SK-N-MC (cell line): ENCODE data around the gene ADORA3.

Source experiments
- EZH2 ChIP-seq: fragments of 200-600 bp; sonication (generic); IDR thresholded peaks from one replicate; pipeline ENCODE4 v1.6.1; 2017; ENCODE audit warnings: antibody characterized with exemption
- POLR2AphosphoS5 ChIP-seq: IDR thresholded peaks from 2 replicates; pipeline ENCODE4 v1.6.1; 2012; ENCODE audit warnings: mild to moderate bottlenecking, low read depth, low read length, borderline replicate concordance

DNA sequence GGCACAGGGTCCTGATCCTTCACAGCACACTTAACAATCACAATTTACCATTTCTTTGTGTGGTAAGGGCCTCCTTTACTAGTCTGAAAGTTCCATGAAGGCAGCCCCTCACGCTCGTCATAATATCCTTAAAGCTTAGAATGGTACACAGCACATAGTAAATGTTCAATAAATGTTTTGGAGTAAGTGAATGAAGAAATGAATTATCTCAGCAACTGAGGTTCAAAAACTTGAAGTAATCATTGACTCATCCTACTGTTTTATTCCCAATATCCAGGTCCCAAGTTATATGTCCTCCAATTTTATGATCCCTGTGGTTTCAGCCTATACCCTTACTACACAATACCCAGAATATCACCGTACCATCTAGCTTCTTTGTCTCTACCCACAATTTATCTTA, 31.9 kb downstream of the ADORA3 start:
- TF ChIP-seq POLR2AphosphoS5: no peak
- TF ChIP-seq EZH2: no peak
